ENCODE results near the gene CDR2.

The CDR2 gene

GRCh38 chr16:22323173-22323958 is 51.1 kb downstream of the CDR2 start:
- no peak for TF ChIP-seq CTCF (IDR thresholded peaks at IDR 0.05; ENCODE audit: borderline replicate concordance, control extremely low read depth, extremely low read depth, insufficient read depth, missing control alignments)
- in situ Hi-C loops (cut with MboI; ENCODE audit: low sequenced_read_pairs, unreplicated experiment), result loop anchor here (10.0 kb wide), 1 partner anchor 1019 kb away; no protein-coding TSS in a partner anchor
- DNase-seq (ENCODE audit: low spot score), result no peak

- no peak for DNase-seq (ENCODE audit: low spot score)
- in situ Hi-C loops (cut with MboI; ENCODE audit: low sequenced_read_pairs, unreplicated experiment), result loop anchor here (10.0 kb wide), 1 partner anchor 1018 kb away; no protein-coding TSS in a partner anchor
These were observed 51.7 kb downstream of the CDR2 start for GRCh38 chr16:22322741-22323140.

GRCh38 chr16:22322021-22322471 is 52.4 kb downstream of the CDR2 start:
- in situ Hi-C loops (cut with MboI; ENCODE audit: low sequenced_read_pairs, unreplicated experiment), result loop anchor here (10.0 kb wide), 1 partner anchor 1017 kb away; no protein-coding TSS in a partner anchor
- DNase-seq (ENCODE audit: low spot score), result no peak
- TF ChIP-seq CTCF (IDR thresholded peaks at IDR 0.05; ENCODE audit: borderline replicate concordance, control extremely low read depth, extremely low read depth, insufficient read depth, missing control alignments), result no peak

More at GRCh38 chr16:22322741-22323140, 51.7 kb downstream of the CDR2 start:
- no peak for TF ChIP-seq CTCF (IDR thresholded peaks at IDR 0.05; ENCODE audit: borderline replicate concordance, control extremely low read depth, extremely low read depth, insufficient read depth, missing control alignments)

DNA sequence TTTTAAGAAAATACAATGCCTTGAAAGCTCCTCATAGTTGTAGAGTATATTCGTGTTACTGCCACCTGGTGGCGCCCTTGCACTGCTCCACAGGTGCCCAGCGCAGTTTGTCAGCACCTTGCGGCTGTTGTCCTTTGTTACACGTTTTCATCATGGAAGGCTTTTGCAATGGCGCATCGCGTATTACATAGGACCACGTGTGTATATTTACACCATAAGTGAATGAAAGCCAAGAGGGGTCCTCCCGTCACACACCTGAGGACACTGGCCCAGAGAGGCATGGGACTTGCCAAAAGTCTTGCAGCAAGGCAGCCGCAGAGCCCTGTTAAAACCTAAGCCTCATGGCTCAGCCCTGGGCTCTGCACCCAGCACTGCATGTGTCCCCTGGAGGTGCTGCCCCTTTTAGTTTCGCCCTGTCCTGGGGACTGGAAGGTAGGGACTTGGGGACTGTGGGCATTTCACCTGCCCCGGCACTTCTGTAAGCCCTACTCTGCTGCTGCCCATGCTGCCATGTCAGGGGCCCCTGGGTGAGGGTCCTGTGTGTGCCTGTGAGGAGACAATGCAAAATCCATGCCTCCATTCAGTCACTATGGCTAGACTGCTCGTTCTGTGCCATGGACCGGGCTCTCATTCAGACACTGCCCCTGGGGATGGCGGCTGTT is 52.9 kb downstream of the CDR2 start:
- DNase-seq (ENCODE audit: low spot score), result peak; percentile 86
- TF ChIP-seq CTCF (IDR thresholded peaks at IDR 0.05; ENCODE audit: borderline replicate concordance, control extremely low read depth, extremely low read depth, insufficient read depth, missing control alignments), result peak; percentile 60
- in situ Hi-C loops (cut with MboI; ENCODE audit: low sequenced_read_pairs, unreplicated experiment), result loop anchor here (10.0 kb wide), 1 partner anchor 1017 kb away; no protein-coding TSS in a partner anchor

DNA sequence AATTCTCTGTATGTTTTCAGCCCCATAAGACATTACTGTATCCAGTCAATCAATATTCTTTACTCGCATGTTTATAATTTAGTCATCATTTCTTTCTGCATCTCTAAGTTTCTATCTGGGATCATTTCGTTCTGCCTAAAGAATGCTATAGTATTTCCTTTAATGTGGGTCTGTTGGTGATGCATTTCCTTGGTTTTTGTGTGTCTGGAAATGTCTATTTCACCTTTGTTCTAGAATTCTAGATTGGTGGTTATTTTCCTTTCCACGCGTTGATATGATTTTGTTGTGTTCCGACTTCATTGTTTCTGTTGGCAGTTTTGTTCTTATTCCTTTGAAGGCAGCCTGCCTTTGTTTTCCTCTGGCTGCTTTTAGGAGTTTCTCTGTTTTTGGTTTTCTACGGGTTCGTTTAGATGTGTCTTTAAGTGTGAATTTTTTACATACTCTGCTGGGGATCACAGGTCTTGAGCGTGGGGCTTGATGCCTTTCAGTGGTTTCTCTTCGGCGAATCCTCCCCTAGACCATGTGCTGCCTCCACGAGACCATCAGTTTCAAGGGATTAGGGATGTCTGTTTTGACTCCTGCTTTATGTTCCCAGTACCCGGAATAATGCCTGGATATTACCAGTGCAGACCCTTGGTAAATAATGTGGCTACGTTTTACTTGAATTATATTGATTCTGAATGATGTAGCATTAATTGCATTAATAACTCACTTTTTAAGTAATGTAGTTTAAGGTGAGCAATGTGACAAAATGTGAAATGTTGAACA is 53.7 kb downstream of the CDR2 start:
- no peak for TF ChIP-seq CTCF (IDR thresholded peaks at IDR 0.05; ENCODE audit: borderline replicate concordance, control extremely low read depth, extremely low read depth, insufficient read depth, missing control alignments)
- peak; percentile 17 for DNase-seq (ENCODE audit: low spot score)
- in situ Hi-C loops (cut with MboI; ENCODE audit: low sequenced_read_pairs, unreplicated experiment), result loop anchor here (10.0 kb wide), 1 partner anchor 1016 kb away; no protein-coding TSS in a partner anchor
